Measurements from ENCODE around the gene MVB12B.

Gene MVB12B

DNA sequence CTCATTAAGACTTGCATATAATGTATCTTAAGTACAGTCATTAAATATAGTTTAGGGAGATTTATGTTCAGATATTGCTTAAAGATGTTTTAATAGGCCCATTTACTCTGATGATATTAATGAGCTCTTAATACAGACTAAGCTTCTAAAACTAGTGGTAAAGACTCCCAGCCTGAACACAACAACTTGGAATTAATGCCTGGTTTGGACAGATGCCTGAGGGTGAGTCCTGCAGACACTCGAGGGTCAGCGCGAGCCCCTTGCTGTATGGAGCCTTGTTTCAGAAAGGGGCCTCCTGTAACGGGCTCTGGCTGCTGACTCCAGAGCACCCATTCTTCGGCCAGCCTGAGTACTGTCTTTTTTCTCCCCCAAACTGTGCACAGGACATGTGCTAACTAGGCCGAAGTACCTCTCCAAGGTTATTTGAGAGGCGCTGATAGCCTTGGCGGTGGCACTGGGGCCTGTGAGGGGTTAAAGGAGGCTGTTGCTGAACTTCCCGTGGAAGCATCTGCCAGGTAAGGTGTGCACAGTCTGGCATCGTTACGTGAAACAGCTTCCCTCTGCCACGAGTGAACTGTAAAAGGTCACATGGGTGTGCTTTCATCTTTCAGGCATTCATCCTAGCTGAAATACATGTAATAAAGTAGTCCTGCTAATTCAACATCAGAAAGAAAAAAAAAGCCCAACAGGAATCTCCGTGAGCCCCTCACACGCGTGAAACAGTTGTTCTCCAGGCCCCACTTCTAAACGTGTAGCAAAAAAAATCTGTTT lies 113.4 kb downstream of the MVB12B start:
- TF ChIP-seq MAX (IDR thresholded peaks at IDR 0.05) (no peak), TEAD4 (IDR thresholded peaks at IDR 0.05) (no peak), USF1 (IDR thresholded peaks at IDR 0.05) (no peak), CEBPB (IDR thresholded peaks at IDR 0.05) (no peak), NFIC (IDR thresholded peaks at IDR 0.05) (no peak), EP300 (IDR thresholded peaks at IDR 0.05; ENCODE audit: borderline replicate concordance) (no peak), TCF12 (IDR thresholded peaks at IDR 0.05; ENCODE audit: low read depth) (no peak), EGR1 (IDR thresholded peaks at IDR 0.05) (no peak), FOXM1 (IDR thresholded peaks at IDR 0.05; ENCODE audit: borderline replicate concordance, low read depth) (no peak), YY1 (IDR thresholded peaks at IDR 0.05; ENCODE audit: low read depth) (no peak), RAD21 (IDR thresholded peaks at IDR 0.05; ENCODE audit: low read depth) (no peak), ZBTB7A (IDR thresholded peaks at IDR 0.05; ENCODE audit: low read depth) (no peak)

DNA sequence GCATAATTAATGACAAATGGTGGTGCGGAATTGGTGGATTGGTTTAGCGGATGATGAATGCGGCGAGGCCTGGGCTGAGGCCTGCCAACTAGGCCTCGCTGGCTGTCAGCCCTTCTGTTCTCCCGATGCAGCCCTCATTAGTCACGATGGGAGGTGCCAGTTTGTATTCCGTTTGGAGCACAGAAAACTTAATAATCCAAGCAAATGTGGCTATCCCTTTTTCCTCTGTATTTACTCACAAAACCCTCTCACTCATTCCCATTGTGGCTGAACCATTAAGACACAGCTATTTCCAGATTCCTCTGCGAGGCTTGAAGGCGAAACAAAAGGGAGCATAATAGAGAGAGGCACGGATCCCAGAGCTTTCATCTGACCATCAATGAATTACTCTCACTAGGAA lies 114.3 kb downstream of the MVB12B start:
- TF ChIP-seq CEBPB (IDR thresholded peaks at IDR 0.05) (no peak), EGR1 (IDR thresholded peaks at IDR 0.05) (no peak), RAD21 (IDR thresholded peaks at IDR 0.05; ENCODE audit: low read depth) (no peak), TEAD4 (IDR thresholded peaks at IDR 0.05) (no peak), TCF12 (IDR thresholded peaks at IDR 0.05; ENCODE audit: low read depth) (no peak), ZBTB7A (IDR thresholded peaks at IDR 0.05; ENCODE audit: low read depth) (no peak), MAX (IDR thresholded peaks at IDR 0.05) (no peak), NFIC (IDR thresholded peaks at IDR 0.05) (no peak), USF1 (IDR thresholded peaks at IDR 0.05) (no peak), CREB1 (IDR thresholded peaks at IDR 0.05; ENCODE audit: low read depth) (no peak), EP300 (IDR thresholded peaks at IDR 0.05; ENCODE audit: borderline replicate concordance) (no peak), TAF1 (IDR thresholded peaks at IDR 0.05; ENCODE audit: low read depth) (no peak), YY1 (IDR thresholded peaks at IDR 0.05; ENCODE audit: low read depth) (no peak), REST (IDR thresholded peaks at IDR 0.05; ENCODE audit: low read depth) (no peak), FOXM1 (IDR thresholded peaks at IDR 0.05; ENCODE audit: borderline replicate concordance, low read depth) (no peak)

DNA sequence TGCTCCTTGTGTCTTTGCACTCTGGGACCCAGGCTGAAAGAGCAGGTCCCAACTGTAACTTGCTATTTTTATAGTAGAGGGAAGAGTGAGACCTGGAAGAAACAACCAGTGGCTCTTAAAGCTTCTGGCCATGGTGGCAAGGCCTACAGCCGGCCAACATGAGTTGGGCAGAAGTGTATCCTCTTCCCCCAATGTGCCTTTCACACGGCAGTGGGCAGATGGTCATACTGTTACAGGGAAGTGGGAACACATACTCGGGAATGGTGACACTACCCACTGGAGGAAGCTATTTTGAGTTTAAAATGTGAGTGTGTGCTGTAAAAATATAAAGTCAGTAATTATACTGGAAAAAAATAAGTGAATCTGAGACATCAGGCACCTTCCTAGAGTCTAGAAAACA lies 116.0 kb downstream of the MVB12B start:
- TF ChIP-seq YY1 (IDR thresholded peaks at IDR 0.05; ENCODE audit: low read depth) (no peak), FOXM1 (IDR thresholded peaks at IDR 0.05; ENCODE audit: borderline replicate concordance, low read depth) (no peak), CREB1 (IDR thresholded peaks at IDR 0.05; ENCODE audit: low read depth) (no peak), ZBTB7A (IDR thresholded peaks at IDR 0.05; ENCODE audit: low read depth) (no peak), TEAD4 (IDR thresholded peaks at IDR 0.05) (no peak), NFIC (IDR thresholded peaks at IDR 0.05) (no peak)

GRCh38 chr9:126443144-126443543 lies 116.5 kb downstream of the MVB12B start:
- TF ChIP-seq YY1 (IDR thresholded peaks at IDR 0.05; ENCODE audit: low read depth): no peak
- no peak for TF ChIP-seq ZBTB7A (IDR thresholded peaks at IDR 0.05; ENCODE audit: low read depth)

DNA sequence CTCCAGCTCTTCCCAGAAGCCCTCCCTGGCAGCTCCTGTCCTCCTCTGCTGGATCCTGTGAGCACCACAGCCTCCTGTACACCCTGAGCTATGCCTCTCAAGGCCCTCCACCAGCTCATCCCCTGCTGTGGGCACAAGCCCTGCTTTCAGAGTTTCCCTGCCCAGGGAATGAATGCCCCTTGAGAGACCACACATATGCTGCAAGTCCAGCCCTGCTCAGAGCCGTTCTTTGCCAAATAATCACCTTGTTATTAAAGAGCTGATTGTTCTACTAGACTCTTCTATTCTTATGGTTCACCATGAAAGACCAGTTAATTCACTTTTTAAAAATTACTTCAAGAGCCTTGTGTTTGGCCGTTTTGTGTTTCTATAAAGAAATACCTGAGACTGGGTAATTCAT lies 121.5 kb downstream of the MVB12B start:
- TF ChIP-seq CEBPB (IDR thresholded peaks at IDR 0.05) (no peak), REST (IDR thresholded peaks at IDR 0.05; ENCODE audit: low read depth) (no peak), RAD21 (IDR thresholded peaks at IDR 0.05; ENCODE audit: low read depth) (no peak), CREB1 (IDR thresholded peaks at IDR 0.05; ENCODE audit: low read depth) (no peak), MAX (IDR thresholded peaks at IDR 0.05) (no peak), ZBTB7A (IDR thresholded peaks at IDR 0.05; ENCODE audit: low read depth) (no peak), TEAD4 (IDR thresholded peaks at IDR 0.05) (no peak)

Measured in Ishikawa (cell line).